Liver (tissue), 9 donors: ENCODE measurements around the gene ACAD9. TPM values are rescaled to one million over a fixed set of nuclear protein-coding genes. Genes with fewer than 3 reads are reported as not detected.

Experiments used
- DNase-seq: peaks from one replicate; pipeline ENCODE4 v3.0.0-alpha.2; 2017; ENCODE audit warnings: low spot score
- H3K27ac ChIP-seq, 2 donors: one replicate each; pipeline ENCODE4 v1.7.0; 2013; ENCODE audit warnings: inconsistent platforms in 2 of 2, low read length in 2 of 2, control low read depth in 1 of 2, low read depth in 1 of 2, mild to moderate bottlenecking in 1 of 2
- H3K27me3 ChIP-seq, 4 donors: one replicate each; pipeline versions ENCODE4 v1.6.1 to v1.7.0; 2013; ENCODE audit warnings: low read length in 3 of 4, inconsistent platforms in 1 of 4, mild to moderate bottlenecking in 1 of 4, moderate library complexity in 1 of 4; ENCODE audit not compliant: control insufficient read depth in 4 of 4, insufficient read depth in 4 of 4
- H3K36me3 ChIP-seq, 4 donors: one replicate each; pipeline versions ENCODE4 v1.6.1 to v1.7.0; 2013; ENCODE audit warnings: low read length in 3 of 4, mild to moderate bottlenecking in 3 of 4, low read depth in 1 of 4, moderate library complexity in 1 of 4; ENCODE audit not compliant: control insufficient read depth in 4 of 4, insufficient read depth in 3 of 4
- H3K4me1 ChIP-seq, 4 donors: one replicate each; pipeline versions ENCODE4 v1.6.1 to v1.7.0; 2013; ENCODE audit warnings: low read length in 3 of 4, mild to moderate bottlenecking in 3 of 4, moderate library complexity in 1 of 4; ENCODE audit not compliant: control insufficient read depth in 4 of 4, insufficient read depth in 4 of 4
- H3K4me3 ChIP-seq, 3 donors: one replicate each; pipeline versions ENCODE4 v1.6.1 to v1.7.0; 2013; ENCODE audit warnings: low read length in 3 of 3, control low read depth in 1 of 3, low read depth in 1 of 3, mild to moderate bottlenecking in 1 of 3
- H3K9ac ChIP-seq, 2 donors: one replicate each; pipeline ENCODE4 v1.7.0; 2013; ENCODE audit warnings: low read length in 2 of 2, mild to moderate bottlenecking in 2 of 2, moderate library complexity in 2 of 2, control low read depth in 1 of 2, low read depth in 1 of 2
- H3K9me3 ChIP-seq, 4 donors: one replicate each; pipeline versions ENCODE4 v1.6.1 to v1.7.0; 2013; ENCODE audit warnings: low read length in 3 of 4; ENCODE audit not compliant: control insufficient read depth in 4 of 4
- ATF3 ChIP-seq: IDR thresholded peaks from 2 replicates; pipeline ENCODE4 v1.6.1; 2016; ENCODE audit warnings: antibody characterized with exemption
- EGR1 ChIP-seq, 2 donors: IDR thresholded peaks; 2 replicates each; pipeline ENCODE4 v1.6.1; 2016 to 2018; ENCODE audit warnings: antibody characterized with exemption in 2 of 2, low read depth in 2 of 2
- FOXA1 ChIP-seq: IDR thresholded peaks from 2 replicates; pipeline ENCODE4 v1.6.1; 2016; ENCODE audit warnings: antibody characterized with exemption
- FOXA2 ChIP-seq: IDR thresholded peaks from 2 replicates; pipeline ENCODE4 v1.6.1; 2016; ENCODE audit warnings: antibody characterized with exemption
- GABPA ChIP-seq, 2 donors: IDR thresholded peaks in 1 of 2; conservative IDR thresholded peaks in 1 of 2; 2 replicates each; pipeline ENCODE4 v1.6.1; 2016; ENCODE audit warnings: antibody characterized with exemption in 2 of 2, mild to moderate bottlenecking in 1 of 2, moderate library complexity in 1 of 2
- HNF4A ChIP-seq, 2 donors: conservative IDR thresholded peaks; 2 replicates each; pipeline ENCODE4 v1.6.1; 2016; ENCODE audit warnings: antibody characterized with exemption in 2 of 2, mild to moderate bottlenecking in 2 of 2
- HNF4G ChIP-seq: IDR thresholded peaks from 2 replicates; pipeline ENCODE4 v1.6.1; 2016; ENCODE audit warnings: antibody characterized with exemption
- JUND ChIP-seq, 2 donors: IDR thresholded peaks; 2 replicates each; pipeline ENCODE4 v1.6.1; 2016; ENCODE audit warnings: antibody characterized with exemption in 2 of 2
- MAX ChIP-seq: IDR thresholded peaks from 2 replicates; pipeline ENCODE4 v1.6.1; 2016; ENCODE audit warnings: antibody characterized with exemption
- NR2F2 ChIP-seq: IDR thresholded peaks from 2 replicates; pipeline ENCODE4 v1.6.1; 2016; ENCODE audit warnings: antibody characterized with exemption
- RAD21 ChIP-seq, 2 donors: IDR thresholded peaks; 2 replicates each; pipeline ENCODE4 v1.6.1; 2016; ENCODE audit warnings: antibody characterized with exemption in 2 of 2, mild to moderate bottlenecking in 2 of 2
- REST ChIP-seq: IDR thresholded peaks from 2 replicates; pipeline ENCODE4 v1.6.1; 2016; ENCODE audit warnings: antibody characterized with exemption, mild to moderate bottlenecking
- RXRA ChIP-seq, 2 donors: IDR thresholded peaks; 2 replicates each; pipeline ENCODE4 v1.6.1; 2017 to 2018; ENCODE audit warnings: antibody characterized with exemption in 2 of 2, mild to moderate bottlenecking in 1 of 2
- SP1 ChIP-seq: IDR thresholded peaks from 2 replicates; pipeline ENCODE4 v1.6.1; 2018; ENCODE audit warnings: antibody characterized with exemption, mild to moderate bottlenecking
- TAF1 ChIP-seq: conservative IDR thresholded peaks from 2 replicates; pipeline ENCODE4 v1.6.1; 2016; ENCODE audit warnings: antibody characterized with exemption, mild to moderate bottlenecking
- YY1 ChIP-seq: IDR thresholded peaks from 2 replicates; pipeline ENCODE4 v1.6.1; 2016; ENCODE audit warnings: antibody characterized with exemption, mild to moderate bottlenecking
- WGBS: extraction: QIAGEN DNeasy Blood & Tissue Kit; methylation state at CpG from one replicate; pipeline ENCODE4 v1.1.7; 2013; 5-methylcytosine and 5-hydroxymethylcytosine counted together
- polyA plus RNA-seq, 2 donors: library from polyadenylated mRNA; stranded (reverse) in 1 of 2; unstranded in 1 of 2; fragments of 200-250 nt in 1 of 2; fragments of >200 nt in 1 of 2; fragmentation: Nextera tagmentation in 1 of 2; extraction: Ambion mirVana in 1 of 2; gene quantifications; one replicate each; pipeline versions ENCODE4 v1.2.1 to v1.2.3, GENCODE V29; 2013 to 2015
- total RNA-seq, 2 donors: library from RNA; depleted of rRNA; stranded (reverse); fragments of >200 nt; gene quantifications; one replicate each; pipeline ENCODE4 v1.2.3, GENCODE V29; 2014
- TF ChIP-seq, protein P1 (sequence below): fragments of 150-350 bp; IDR thresholded peaks from 2 replicates; pipeline ENCODE4 v1.5.1; 2017; ENCODE audit warnings: improper control_type of control experiment, low read depth, low read length; ENCODE audit not compliant: missing input control
- TF ChIP-seq, protein P2 (sequence below): IDR thresholded peaks from 2 replicates; pipeline ENCODE4 v1.6.1; 2016; ENCODE audit warnings: antibody characterized with exemption
- donor health status: healthy.
- donor health status: healthy.
- donor health status: healthy.
- donor health status: healthy.
- donor health status: healthy.

ACAD9 gene
- total and polyA plus RNA-seq, 4 donors = 18.3 to 35.8 (median 27.2) TPM

DNA sequence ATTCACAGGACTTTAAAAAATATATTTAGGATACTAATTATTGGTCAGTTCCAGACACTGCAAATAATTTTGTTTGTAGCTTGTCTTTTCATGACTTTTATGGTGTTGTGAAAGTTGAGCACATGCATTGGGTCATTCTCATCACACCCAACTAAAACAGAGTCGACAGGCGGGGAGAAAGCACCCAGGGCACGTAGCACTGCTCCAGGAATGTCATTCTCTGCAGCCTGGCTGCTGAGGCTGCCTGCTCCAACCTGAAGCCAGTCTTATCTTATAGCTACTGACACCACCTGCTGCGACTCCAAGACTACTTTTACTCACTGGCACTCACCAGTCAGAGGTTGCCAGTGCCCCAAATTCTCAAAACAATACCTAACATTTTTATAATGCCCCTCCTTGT is 56.9 kb downstream of the ACAD9 start:
- Histone ChIP-seq H3K27me3 (no peaks in the 10 kb centered on the region), H3K9ac (no peak overlapping the region), H3K4me1 (no peaks in the 10 kb centered on the region), H3K36me3 (no peaks in the 10 kb centered on the region), H3K9me3 (no peaks in the 10 kb centered on the region), H3K27ac (no peak overlapping the region), H3K4me3 (no peak overlapping the region)
- DNase-seq = no peak
- TF ChIP-seq REST (no peak), GABPA (IDR thresholded peaks at IDR 0.05 in 1 of 2, conservative IDR thresholded peaks at IDR 0.05 in 1 of 2) (no peak), FOXA2 (no peak), TAF1 (no peak), MAX (no peak)
- TF ChIP-seq, protein P1, sequence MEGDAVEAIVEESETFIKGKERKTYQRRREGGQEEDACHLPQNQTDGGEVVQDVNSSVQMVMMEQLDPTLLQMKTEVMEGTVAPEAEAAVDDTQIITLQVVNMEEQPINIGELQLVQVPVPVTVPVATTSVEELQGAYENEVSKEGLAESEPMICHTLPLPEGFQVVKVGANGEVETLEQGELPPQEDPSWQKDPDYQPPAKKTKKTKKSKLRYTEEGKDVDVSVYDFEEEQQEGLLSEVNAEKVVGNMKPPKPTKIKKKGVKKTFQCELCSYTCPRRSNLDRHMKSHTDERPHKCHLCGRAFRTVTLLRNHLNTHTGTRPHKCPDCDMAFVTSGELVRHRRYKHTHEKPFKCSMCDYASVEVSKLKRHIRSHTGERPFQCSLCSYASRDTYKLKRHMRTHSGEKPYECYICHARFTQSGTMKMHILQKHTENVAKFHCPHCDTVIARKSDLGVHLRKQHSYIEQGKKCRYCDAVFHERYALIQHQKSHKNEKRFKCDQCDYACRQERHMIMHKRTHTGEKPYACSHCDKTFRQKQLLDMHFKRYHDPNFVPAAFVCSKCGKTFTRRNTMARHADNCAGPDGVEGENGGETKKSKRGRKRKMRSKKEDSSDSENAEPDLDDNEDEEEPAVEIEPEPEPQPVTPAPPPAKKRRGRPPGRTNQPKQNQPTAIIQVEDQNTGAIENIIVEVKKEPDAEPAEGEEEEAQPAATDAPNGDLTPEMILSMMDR = no peak
- WGBS = 78% methylated on average over 4 of the region's 4 CpGs

- no peak for DNase-seq
- Histone ChIP-seq H3K27me3 (no peaks in the 10 kb centered on the region), H3K36me3 (no peaks in the 10 kb centered on the region), H3K9ac (no peak overlapping the region), H3K27ac (no peak overlapping the region), H3K4me1 (no peaks in the 10 kb centered on the region), H3K9me3 (no peaks in the 10 kb centered on the region), H3K4me3 (no peak overlapping the region)
- TF ChIP-seq FOXA1 = no peak
- no peak for TF ChIP-seq HNF4G
- no peak for TF ChIP-seq ATF3
- no peak for TF ChIP-seq JUND (IDR thresholded peaks at IDR 0.05)
- no peak for TF ChIP-seq GABPA (IDR thresholded peaks at IDR 0.05 in 1 of 2, conservative IDR thresholded peaks at IDR 0.05 in 1 of 2)
- TF ChIP-seq EGR1 (IDR thresholded peaks at IDR 0.05; ENCODE audit: low read depth in 2 of 2) = no peak
- no peak for TF ChIP-seq FOXA2
- no peak for TF ChIP-seq YY1
- TF ChIP-seq SP1 = no peak
- TF ChIP-seq, protein P1 = no peak
- no peak for TF ChIP-seq NR2F2
- no peak for TF ChIP-seq RAD21 (IDR thresholded peaks at IDR 0.05)
- TF ChIP-seq, protein P2, sequence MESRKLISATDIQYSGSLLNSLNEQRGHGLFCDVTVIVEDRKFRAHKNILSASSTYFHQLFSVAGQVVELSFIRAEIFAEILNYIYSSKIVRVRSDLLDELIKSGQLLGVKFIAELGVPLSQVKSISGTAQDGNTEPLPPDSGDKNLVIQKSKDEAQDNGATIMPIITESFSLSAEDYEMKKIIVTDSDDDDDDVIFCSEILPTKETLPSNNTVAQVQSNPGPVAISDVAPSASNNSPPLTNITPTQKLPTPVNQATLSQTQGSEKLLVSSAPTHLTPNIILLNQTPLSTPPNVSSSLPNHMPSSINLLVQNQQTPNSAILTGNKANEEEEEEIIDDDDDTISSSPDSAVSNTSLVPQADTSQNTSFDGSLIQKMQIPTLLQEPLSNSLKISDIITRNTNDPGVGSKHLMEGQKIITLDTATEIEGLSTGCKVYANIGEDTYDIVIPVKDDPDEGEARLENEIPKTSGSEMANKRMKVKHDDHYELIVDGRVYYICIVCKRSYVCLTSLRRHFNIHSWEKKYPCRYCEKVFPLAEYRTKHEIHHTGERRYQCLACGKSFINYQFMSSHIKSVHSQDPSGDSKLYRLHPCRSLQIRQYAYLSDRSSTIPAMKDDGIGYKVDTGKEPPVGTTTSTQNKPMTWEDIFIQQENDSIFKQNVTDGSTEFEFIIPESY = no peak
- no peak for TF ChIP-seq REST
- no peak for TF ChIP-seq RXRA (IDR thresholded peaks at IDR 0.05)
- TF ChIP-seq MAX = no peak
- TF ChIP-seq HNF4A (conservative IDR thresholded peaks at IDR 0.05) = no peak
- TF ChIP-seq TAF1 = no peak
- 96% methylated on average over 1 of the region's 1 CpG for WGBS
Measured at GRCh38 chr3:128940252-128940651, 60.8 kb downstream of the ACAD9 start.
